Fibroblast of mammary gland (primary cell): ENCODE data around the gene IGHMBP2.
"Not testable (repeated sequence)": the region's sequence is repeated elsewhere in the genome, so short reads cannot be mapped to it uniquely, and the experiment has no call there.

ENCODE experiments used
- DNase-seq: peaks from one replicate; pipeline ENCODE4 v3.0.0-alpha.2; 2010; ENCODE audit warnings: low read depth
- H3K4me3 ChIP-seq: 2 replicates; pipeline ENCODE4 v1.5.1; 2011; ENCODE audit warnings: low read depth, mild to moderate bottlenecking, low read length, moderate library complexity; ENCODE audit not compliant: control insufficient read depth
- CTCF ChIP-seq: conservative IDR thresholded peaks from 2 replicates; pipeline ENCODE4 v1.5.1; 2011; ENCODE audit warnings: low read depth, low read length, inconsistent platforms; ENCODE audit not compliant: control insufficient read depth, insufficient read depth

IGHMBP2 gene

GRCh38 chr11:68973219-68973618 lies 69.5 kb downstream of the IGHMBP2 start:
- TF ChIP-seq CTCF, result no peak
- no peak for DNase-seq

GRCh38 chr11:68973706-68974105 lies 70.0 kb downstream of the IGHMBP2 start:
- H3K4me3 ChIP-seq, DNase-seq: not testable (repeated sequence)

More at GRCh38 chr11:68973219-68973618, 69.5 kb downstream of the IGHMBP2 start:
- no peak overlapping the region for H3K4me3 ChIP-seq

- H3K4me3 ChIP-seq, result no peak overlapping the region
- DNase-seq, result peak; percentile 37
- no peak for TF ChIP-seq CTCF
These were observed 70.9 kb downstream of the IGHMBP2 start for GRCh38 chr11:68974421-68975194.

GRCh38 chr11:68976095-68976494 lies 72.4 kb downstream of the IGHMBP2 start:
- TF ChIP-seq CTCF, result no peak
- DNase-seq, result no peak
- no peak overlapping the region for H3K4me3 ChIP-seq

GRCh38 chr11:68976563-68976962 lies 72.9 kb downstream of the IGHMBP2 start:
- TF ChIP-seq CTCF, result no peak
- DNase-seq, result peak; percentile 37
- no peak overlapping the region for H3K4me3 ChIP-seq

GRCh38 chr11:68977781-68978625 lies 74.3 kb downstream of the IGHMBP2 start:
- no peak for DNase-seq
- no peak for TF ChIP-seq CTCF
- H3K4me3 ChIP-seq, result no peak overlapping the region

- no peak for TF ChIP-seq CTCF
- no peak overlapping the region for H3K4me3 ChIP-seq
- no peak for DNase-seq
These were observed 74.9 kb downstream of the IGHMBP2 start for GRCh38 chr11:68978626-68978930.
